CD4-positive, alpha-beta T cell treated with Interleukin-17A for 1 hour (primary cell): ENCODE data around the gene GLRA1.

Experiments used
- DNase-seq: peaks from one replicate; pipeline ENCODE4 v3.0.0-alpha.2; 2020

The GLRA1 gene

DNA sequence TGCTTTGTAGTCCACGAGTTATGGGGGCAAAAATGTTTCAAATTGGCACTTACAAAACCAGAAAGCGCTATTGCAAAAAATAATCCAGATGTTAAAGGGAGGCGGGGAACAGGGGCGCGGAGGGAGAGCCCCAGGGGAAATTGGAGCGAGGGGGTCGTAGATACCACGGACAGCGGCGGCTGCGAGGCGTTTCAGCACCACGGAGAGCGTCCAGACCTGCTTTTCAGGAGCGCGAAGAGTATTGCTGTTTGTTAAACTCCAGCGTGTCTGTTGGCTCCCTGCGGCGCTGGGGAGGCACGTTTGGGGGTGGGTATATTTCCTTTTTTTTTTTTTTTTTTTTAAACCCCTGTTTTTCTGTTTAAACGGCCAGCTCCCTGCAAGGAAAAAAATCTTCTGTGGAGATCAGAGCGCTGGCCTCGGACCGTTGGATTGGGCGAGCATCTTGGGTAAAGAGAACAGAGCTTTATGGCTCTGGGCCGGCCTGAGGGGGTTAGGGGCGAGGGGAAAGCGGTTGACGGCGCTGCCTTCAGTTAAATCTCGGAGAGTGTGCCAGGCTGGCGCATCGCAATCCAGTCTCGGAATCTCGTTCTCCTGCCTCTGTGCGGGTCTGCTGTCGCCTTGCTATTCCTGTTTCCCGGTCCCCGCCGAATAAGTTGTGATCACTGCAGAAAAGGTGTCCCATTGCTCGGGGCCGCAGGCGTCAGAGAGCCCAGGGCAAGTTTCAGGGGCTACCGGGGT is at the start of gene GLRA1:
GLRA1 (minus strand) TSS at position 288 of the 738 bp plus-strand sequence. CDS start 302 bp downstream, outside the sequence.
- DNase-seq = peak; percentile 46

- DNase-seq = no peak
Observed at GRCh38 chr5:151970885-151971284, 46.2 kb upstream of the GLRA1 start.

GRCh38 chr5:151967865-151968264 is 43.2 kb upstream of the GLRA1 start:
- no peak for DNase-seq

DNA sequence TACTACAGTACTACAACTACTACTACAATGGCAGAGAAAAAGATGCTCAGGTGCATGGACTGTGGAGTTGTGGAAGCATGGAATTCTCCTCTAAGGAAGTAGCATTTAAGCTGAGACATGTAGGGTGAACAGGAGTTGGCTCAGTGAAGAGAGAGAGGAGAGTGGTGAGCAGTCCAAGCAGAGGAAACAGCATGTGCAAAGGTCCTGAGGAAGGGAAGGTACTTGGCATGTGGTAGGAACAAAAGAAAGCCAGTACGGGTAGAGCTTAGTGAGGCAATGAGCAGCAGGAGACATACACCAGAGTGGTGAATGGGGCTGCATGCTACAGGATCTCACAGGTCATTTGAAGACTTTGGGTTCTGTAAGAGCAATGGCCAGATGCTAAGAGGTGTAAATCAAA is 41.4 kb upstream of the GLRA1 start:
- no peak for DNase-seq

- no peak for DNase-seq
Observed at GRCh38 chr5:151964471-151964870, 39.8 kb upstream of the GLRA1 start.

- no peak for DNase-seq
Observed at GRCh38 chr5:151961557-151961956, 36.9 kb upstream of the GLRA1 start.

- DNase-seq = no peak
Observed at GRCh38 chr5:151958111-151958510, 33.5 kb upstream of the GLRA1 start.

GRCh38 chr5:151956725-151957124 is 32.1 kb upstream of the GLRA1 start:
- no peak for DNase-seq

GRCh38 chr5:151954255-151954654 is 29.6 kb upstream of the GLRA1 start:
- no peak for DNase-seq

GRCh38 chr5:151953833-151954232 is 29.2 kb upstream of the GLRA1 start:
- DNase-seq = no peak

GRCh38 chr5:151952238-151952637 is 27.6 kb upstream of the GLRA1 start:
- DNase-seq = no peak

DNA sequence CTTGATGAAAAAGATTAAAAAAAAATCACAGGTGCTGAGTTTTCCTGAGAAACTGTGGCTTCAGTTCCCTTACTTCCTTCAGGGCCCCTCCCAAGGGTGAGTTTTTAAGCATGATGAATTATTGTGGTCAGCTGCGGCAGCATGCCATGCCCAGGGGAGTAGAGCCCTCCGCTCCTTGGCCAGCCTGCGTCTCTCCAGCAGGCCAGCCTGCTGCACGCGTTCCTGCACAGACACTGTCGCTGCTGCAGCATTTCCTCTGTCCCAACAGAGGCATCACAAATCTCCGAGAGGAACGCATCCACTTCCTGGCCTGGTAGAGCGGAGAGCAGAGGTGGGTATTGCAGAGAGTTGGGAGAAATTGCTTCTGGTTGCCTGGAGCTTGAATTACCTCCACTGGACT is 26.1 kb upstream of the GLRA1 start:
- no peak for DNase-seq

- DNase-seq = no peak
Observed at GRCh38 chr5:151949701-151950308, 25.2 kb upstream of the GLRA1 start.

- no peak for DNase-seq
Observed at GRCh38 chr5:151949113-151949512, 24.5 kb upstream of the GLRA1 start.

- DNase-seq = no peak
Observed at GRCh38 chr5:151947931-151948608, 23.4 kb upstream of the GLRA1 start.

GRCh38 chr5:151937851-151938250 is 13.2 kb upstream of the GLRA1 start:
- no peak for DNase-seq

DNA sequence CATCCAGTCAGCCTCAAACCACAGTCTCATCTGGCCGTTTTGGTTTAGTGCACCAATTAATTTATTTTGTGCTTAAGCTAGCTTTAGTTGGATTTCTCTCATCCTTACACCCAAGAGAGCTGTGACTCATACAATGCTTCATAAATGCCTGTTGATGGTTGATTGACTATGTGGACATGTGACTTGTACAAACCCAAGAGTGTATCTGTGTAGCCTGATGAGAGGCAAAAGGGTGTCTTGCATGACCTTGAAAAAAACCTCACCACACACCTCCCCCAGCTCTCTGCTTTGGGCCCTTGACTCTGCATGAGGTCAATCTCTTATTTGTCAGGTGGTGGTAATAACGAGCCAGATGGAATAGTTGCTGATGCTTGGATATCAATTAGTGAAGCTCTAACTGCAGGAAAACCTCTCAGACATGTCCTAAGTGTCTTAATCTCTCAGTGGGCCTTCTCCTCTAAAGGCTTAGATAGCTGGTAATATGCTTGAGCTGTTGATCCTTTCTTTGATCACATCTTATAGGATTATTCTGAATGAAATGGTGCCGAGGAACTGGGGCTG is 10.6 kb upstream of the GLRA1 start:
- no peak for DNase-seq

DNA sequence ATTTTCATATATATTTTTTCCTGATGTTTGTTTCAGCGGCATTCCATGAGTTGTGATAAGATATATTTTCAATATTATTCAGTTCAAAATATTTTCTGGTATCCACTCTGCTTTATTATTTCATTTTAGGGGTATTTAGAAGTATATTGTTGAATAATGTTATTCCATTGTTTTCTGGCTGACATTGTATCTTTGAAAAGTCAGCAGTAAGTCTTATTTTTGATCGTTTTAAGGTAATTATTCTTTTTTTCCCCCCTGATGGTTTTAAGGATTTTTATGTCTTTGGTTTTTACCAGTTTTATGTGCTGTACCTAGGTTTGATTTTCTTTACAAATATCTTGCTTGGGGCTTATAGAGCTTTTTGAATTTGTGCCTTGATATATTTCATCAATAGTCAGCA is 6.6 kb upstream of the GLRA1 start:
- no peak for DNase-seq

DNA sequence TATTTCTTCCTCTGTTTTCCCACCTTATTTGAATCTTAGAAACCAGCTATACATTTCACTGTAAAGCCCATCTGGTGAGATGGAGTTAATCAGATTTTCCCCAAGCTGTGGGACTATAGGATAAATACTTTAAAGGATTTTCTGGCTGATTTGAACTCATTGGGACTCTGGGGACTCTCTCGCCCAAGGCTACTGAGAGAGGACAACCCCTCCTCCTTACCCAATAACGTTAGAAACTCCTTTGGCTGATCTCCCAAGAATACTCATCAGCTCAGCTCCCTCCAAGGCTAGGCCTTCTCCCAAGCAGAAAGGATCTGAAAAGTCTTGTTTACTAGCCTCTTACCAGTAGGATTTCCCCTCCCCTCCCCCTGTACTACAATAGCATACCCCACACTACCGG is 1.5 kb upstream of the GLRA1 start:
- DNase-seq = no peak

DNA sequence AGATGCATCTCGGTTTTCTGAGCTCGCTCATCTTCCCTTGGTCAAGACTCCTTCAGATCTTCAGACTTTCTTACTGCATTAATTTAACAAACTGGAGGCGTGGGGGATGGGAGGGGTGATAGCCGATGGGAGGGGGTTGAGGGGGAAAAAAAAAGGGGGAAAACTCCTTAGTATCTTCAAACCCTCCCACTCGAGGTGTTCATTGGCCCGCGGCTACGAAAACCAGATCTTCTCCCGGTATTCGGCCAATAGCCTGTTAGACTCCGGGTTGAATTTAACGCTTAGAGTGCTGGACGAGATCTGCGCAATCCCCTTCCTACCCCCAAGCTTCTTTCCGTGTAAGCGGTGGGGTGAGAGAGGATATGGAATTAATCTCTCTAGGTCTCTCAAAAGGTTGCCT is 689 bp upstream of the GLRA1 start:
- DNase-seq = no peak

- DNase-seq = no peak
Observed at GRCh38 chr5:151923866-151924476, 680 bp downstream of the GLRA1 start.

GRCh38 chr5:151921916-151922315 is 2.7 kb downstream of the GLRA1 start:
- DNase-seq = no peak

- DNase-seq = no peak
Observed at GRCh38 chr5:151917904-151918303, 6.7 kb downstream of the GLRA1 start.
